Measurements from ENCODE around the gene PTPRQ. TPM values are rescaled to one million over a fixed set of nuclear protein-coding genes. Genes with fewer than 3 reads are reported as not detected.
"Not testable (repeated sequence)": the region's sequence is repeated elsewhere in the genome, so short reads cannot be mapped to it uniquely, and the experiment has no call there.

PTPRQ gene
- total RNA-seq, 1 experiment from 2014 or later, result not detected

- in situ Hi-C loops (cut with HindIII; ENCODE audit: low pct_unique_long_range_greater_than_20kb, low sequenced_read_pairs), result no loop called here
Observed at GRCh38 chr12:80472911-80473500, 29.0 kb downstream of the PTPRQ start.

GRCh38 chr12:80477521-80478145 is 33.6 kb downstream of the PTPRQ start:
- BruUV-seq (replicated peaks); H3K36me3 ChIP-seq (ENCODE audit: control insufficient read depth, insufficient read depth, low read length); H3K4me1 ChIP-seq (ENCODE audit: control insufficient read depth, insufficient read depth, low read length); H3K9me3 ChIP-seq (ENCODE audit: control insufficient read depth, insufficient read depth, low read depth, low read length); in situ Hi-C loops (cut with HindIII; ENCODE audit: low pct_unique_long_range_greater_than_20kb, low sequenced_read_pairs); H3K27me3 ChIP-seq (ENCODE audit: control insufficient read depth, insufficient read depth, low read length); H3K4me3 ChIP-seq (ENCODE audit: low read depth in 2 of 2, low read length in 2 of 2); CTCF ChIA-PET; DNase-seq (ENCODE audit: low read depth, low spot score); POLR2A ChIA-PET; H3K27ac ChIP-seq (ENCODE audit: low read length); ATAC-seq: not testable (repeated sequence)
- intact Hi-C loops (cut with micrococcal nuclease; ENCODE audit: unreplicated experiment), result loop anchor here (10.0 kb wide), 2 partner anchors 117 to 777 kb away; no protein-coding TSS in a partner anchor

More at GRCh38 chr12:80472911-80473500, 29.0 kb downstream of the PTPRQ start:
- H3K4me1 ChIP-seq (ENCODE audit: control insufficient read depth, insufficient read depth, low read length), result no peaks in the 10 kb centered on the region
- ChIA-PET CTCF (no interaction called here), POLR2A (no interaction called here)
- no TSS peak for BruUV-seq (replicated peaks)
- ATAC-seq (no peak), DNase-seq (ENCODE audit: low read depth, low spot score) (peak; percentile 2)
- H3K27ac ChIP-seq (ENCODE audit: low read length), result no peak overlapping the region
- intact Hi-C loops (cut with micrococcal nuclease; ENCODE audit: unreplicated experiment), result loop anchor here (5.0 to 10.0 kb wide), 3 partner anchors 122 to 782 kb away; no protein-coding TSS in a partner anchor
- no peaks in the 10 kb centered on the region for H3K36me3 ChIP-seq (ENCODE audit: control insufficient read depth, insufficient read depth, low read length)
- H3K9me3 ChIP-seq (ENCODE audit: control insufficient read depth, insufficient read depth, low read depth, low read length), result no peaks in the 10 kb centered on the region
- TF ChIP-seq CTCF (IDR thresholded peaks at IDR 0.05) (peak; percentile 52; the same call in 1 of the 2 replicates), TCF7L2 (IDR thresholded peaks at IDR 0.05; ENCODE audit: low read depth, low read length) (no peak)
- no peaks in the 10 kb centered on the region for H3K27me3 ChIP-seq (ENCODE audit: control insufficient read depth, insufficient read depth, low read length)
- H3K4me3 ChIP-seq (ENCODE audit: low read depth in 2 of 2, low read length in 2 of 2), result no peak overlapping the region

GRCh38 chr12:80484746-80485145 is 40.7 kb downstream of the PTPRQ start:
- Histone ChIP-seq H3K4me3 (ENCODE audit: low read depth in 2 of 2, low read length in 2 of 2) (no peak overlapping the region), H3K4me1 (ENCODE audit: control insufficient read depth, insufficient read depth, low read length) (no peaks in the 10 kb centered on the region), H3K27ac (ENCODE audit: low read length) (no peak overlapping the region), H3K36me3 (ENCODE audit: control insufficient read depth, insufficient read depth, low read length) (no peaks in the 10 kb centered on the region), H3K27me3 (ENCODE audit: control insufficient read depth, insufficient read depth, low read length) (no peaks in the 10 kb centered on the region), H3K9me3 (ENCODE audit: control insufficient read depth, insufficient read depth, low read depth, low read length) (no peaks in the 10 kb centered on the region)
- DNase-seq (ENCODE audit: low read depth, low spot score), result no peak
- ATAC-seq, result no peak
- intact Hi-C loops (cut with micrococcal nuclease; ENCODE audit: unreplicated experiment) (no loop called here), in situ Hi-C loops (cut with HindIII; ENCODE audit: low pct_unique_long_range_greater_than_20kb, low sequenced_read_pairs) (no loop called here)
- BruUV-seq (replicated peaks), result no TSS peak
- ChIA-PET POLR2A (no interaction called here), CTCF (no interaction called here)
- TF ChIP-seq TCF7L2 (IDR thresholded peaks at IDR 0.05; ENCODE audit: low read depth, low read length), result no peak
- no peak for TF ChIP-seq SIN3A (IDR thresholded peaks at IDR 0.05; ENCODE audit: borderline replicate concordance, insufficient read depth, low read depth, low read length)
- no peak for TF ChIP-seq CTCF (IDR thresholded peaks at IDR 0.05)
- no peak for TF ChIP-seq REST (IDR thresholded peaks at IDR 0.05; ENCODE audit: insufficient read depth in 1 of 2, low read depth in 2 of 2, low read length in 1 of 2)
- TF ChIP-seq POLR2AphosphoS5 (IDR thresholded peaks at IDR 0.05; ENCODE audit: low read depth, low read length), result no peak

Measured in Panc1 (cell line).